Measurements from ENCODE around the gene CORO2B. TPM values are rescaled to one million over a fixed set of nuclear protein-coding genes. Genes with fewer than 3 reads are reported as not detected.

CORO2B gene
- total and polyA plus RNA-seq, 8 donors, result 0.56 to 7.7 (median 1.7) TPM

DNA sequence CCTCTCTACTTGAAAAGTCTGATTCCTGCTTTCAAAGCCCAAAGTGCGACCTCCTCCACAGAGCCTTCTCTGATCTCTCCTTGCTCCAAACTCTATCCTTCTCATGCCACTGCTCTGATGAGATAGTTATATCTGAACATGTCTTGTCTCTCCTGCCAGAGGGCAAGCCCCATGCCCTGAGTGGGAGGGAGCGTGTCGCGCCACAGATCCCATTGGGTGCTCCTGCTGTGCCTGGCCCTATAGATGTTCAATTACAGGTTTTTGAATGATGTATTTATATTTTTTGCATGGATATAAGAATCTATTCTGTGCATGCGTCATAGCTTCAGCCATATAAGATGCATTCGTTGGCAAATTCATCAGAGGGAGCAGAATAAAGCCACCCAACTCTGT lies 20.4 kb downstream of the CORO2B start:
- no peaks in the 10 kb centered on the region for H3K27me3 ChIP-seq
- H3K9me3 ChIP-seq, result no peaks in the 10 kb centered on the region
- DNase-seq (no peak), ATAC-seq (no peak), FAIRE-seq (no peak)
- 82 to 88% methylated on average over 6 of the region's 6 CpGs for WGBS, 2 donors
- no peak overlapping the region for H3K27ac ChIP-seq
- H3K4me1 ChIP-seq, result no peaks in the 10 kb centered on the region
- TF ChIP-seq, protein P1, sequence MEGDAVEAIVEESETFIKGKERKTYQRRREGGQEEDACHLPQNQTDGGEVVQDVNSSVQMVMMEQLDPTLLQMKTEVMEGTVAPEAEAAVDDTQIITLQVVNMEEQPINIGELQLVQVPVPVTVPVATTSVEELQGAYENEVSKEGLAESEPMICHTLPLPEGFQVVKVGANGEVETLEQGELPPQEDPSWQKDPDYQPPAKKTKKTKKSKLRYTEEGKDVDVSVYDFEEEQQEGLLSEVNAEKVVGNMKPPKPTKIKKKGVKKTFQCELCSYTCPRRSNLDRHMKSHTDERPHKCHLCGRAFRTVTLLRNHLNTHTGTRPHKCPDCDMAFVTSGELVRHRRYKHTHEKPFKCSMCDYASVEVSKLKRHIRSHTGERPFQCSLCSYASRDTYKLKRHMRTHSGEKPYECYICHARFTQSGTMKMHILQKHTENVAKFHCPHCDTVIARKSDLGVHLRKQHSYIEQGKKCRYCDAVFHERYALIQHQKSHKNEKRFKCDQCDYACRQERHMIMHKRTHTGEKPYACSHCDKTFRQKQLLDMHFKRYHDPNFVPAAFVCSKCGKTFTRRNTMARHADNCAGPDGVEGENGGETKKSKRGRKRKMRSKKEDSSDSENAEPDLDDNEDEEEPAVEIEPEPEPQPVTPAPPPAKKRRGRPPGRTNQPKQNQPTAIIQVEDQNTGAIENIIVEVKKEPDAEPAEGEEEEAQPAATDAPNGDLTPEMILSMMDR (IDR thresholded peaks at IDR 0.05), result no peak
- no peaks in the 10 kb centered on the region for H3K36me3 ChIP-seq
- H3K4me3 ChIP-seq, result no peak overlapping the region
- intact Hi-C loops (cut with DNase I), result no loop called here

DNA sequence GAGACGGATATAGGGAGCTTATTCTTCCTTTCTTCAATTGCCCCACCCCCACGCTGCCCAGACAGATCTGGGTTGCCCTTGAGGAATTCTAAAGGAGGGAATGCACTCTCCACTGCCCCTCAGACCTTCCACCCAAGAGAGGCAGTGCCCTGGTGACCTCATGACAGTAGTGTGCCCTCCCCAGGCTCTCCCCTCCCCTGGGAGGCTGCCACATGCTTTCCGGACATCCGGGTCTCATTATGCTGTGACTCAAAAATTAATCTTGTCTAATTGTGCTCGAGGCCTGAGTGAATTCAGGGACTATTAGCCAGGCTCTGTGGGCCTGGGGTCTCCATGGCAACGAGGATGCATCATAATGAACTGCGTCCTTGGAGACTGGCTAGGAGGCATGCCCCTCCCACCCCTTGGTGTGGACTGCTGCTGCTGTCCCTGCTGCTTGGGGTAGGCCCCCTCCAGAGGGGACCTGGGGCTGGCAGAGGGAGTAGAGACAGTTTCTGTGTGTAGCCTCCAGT lies 20.8 kb downstream of the CORO2B start:
- ATAC-seq (peak in 3 of 4 donors; percentile 24 to 49 (median 47)), FAIRE-seq (no peak), DNase-seq (no peak)
- no peaks in the 10 kb centered on the region for H3K9me3 ChIP-seq
- no peaks in the 10 kb centered on the region for H3K36me3 ChIP-seq
- H3K27ac ChIP-seq, result no peak overlapping the region
- H3K27me3 ChIP-seq, result no peaks in the 10 kb centered on the region
- H3K4me1 ChIP-seq, result no peaks in the 10 kb centered on the region
- intact Hi-C loops (cut with DNase I), result no loop called here
- TF ChIP-seq, protein P1 (IDR thresholded peaks at IDR 0.05), result no peak
- 47 to 58% methylated on average over 7 of the region's 7 CpGs for WGBS, 2 donors
- H3K4me3 ChIP-seq, result no peak overlapping the region

DNA sequence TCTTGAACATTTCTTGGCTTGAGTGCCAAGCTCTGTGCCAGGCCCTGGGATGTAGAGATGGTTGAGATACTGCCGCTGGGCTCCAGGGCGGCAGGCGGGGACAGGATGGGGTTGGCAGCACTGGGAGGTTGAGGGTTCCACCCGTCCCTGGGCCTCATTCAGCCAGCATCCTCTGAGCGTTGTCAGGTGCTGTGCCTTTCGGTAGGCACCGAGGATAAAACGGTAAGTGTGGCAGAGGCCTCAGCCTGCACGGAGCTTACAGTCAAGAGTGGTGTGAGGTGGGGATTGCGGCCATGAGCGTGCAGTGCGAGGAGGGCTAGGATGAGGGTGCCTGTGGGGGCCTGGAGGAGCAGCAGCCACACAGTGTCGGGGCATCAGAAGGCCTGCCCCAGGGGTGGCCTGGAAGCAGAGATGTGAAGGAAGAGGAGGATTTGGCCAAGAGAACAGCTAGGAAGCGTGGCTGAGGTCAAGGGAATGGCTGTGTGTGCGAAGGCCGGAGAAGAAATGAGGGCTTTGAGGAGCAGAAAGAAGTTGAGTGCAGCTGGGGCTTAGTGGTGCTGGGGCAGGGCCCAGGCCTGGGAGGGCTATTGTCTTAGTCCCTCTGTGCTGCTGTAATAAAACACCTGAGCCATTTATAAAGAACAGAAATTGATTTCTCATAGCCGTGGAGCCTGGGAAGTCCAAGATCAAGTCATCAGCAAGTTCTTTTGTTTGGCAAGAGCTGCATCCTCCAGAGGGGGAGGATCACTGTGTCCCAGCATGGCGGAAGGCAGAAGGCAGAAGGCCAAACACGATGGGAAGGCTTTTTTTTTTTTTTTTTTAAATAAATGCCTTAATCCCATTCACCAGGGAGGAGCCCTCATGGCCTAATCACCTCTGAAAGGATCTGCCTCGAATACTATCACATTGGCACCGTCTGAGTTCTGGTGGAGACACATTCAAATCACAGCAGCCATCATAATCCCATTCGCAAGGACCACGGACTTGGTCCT lies 22.7 kb downstream of the CORO2B start:
- no peak for ATAC-seq
- TF ChIP-seq, protein P1 (IDR thresholded peaks at IDR 0.05), result no peak
- Histone ChIP-seq H3K27me3 (no peaks in the 10 kb centered on the region), H3K4me1 (no peaks in the 10 kb centered on the region), H3K4me3 (no peak overlapping the region), H3K36me3 (no peaks in the 10 kb centered on the region), H3K9me3 (no peaks in the 10 kb centered on the region), H3K27ac (no peak overlapping the region)
- 79 to 83% methylated on average over 23 of the region's 23 CpGs for WGBS, 2 donors
- intact Hi-C loops (cut with DNase I), result no loop called here
- no peak for FAIRE-seq
- no peak for DNase-seq

DNA sequence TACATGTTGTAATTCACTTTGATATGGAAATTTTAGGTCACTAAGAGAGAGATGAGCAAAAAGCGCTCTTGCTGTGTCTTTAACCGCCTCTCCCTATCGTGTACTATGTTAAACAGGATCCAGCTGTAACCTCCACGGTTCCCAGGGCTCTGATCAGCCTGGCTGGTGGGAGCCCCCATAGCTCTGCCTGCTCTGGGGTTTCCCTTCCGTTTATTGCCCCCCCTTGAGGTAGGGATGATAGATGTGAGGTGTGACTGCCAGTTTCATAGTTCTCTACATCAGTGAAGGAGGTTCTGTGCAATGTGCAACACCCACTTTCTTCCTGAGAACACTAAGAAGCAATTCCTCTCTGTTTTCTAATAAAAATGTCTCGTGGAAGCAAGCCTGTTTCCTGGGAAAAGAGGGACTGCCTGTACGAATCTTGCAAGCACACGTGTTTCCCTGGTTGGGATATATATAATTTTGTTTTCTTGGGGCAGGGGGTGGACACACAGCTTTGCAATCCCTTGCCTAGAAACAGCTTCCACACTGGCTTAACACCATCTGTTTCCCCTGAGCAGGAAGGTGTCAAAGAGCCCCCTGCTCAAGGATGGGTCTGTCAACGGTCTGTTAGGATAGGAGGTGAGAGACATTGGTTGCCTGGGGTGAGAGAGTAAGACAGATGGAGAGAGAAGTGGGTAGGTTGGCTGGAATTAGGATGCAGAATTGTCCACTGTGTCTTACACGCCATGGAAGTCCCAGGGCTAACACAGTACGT lies 23.8 kb downstream of the CORO2B start:
- ATAC-seq (no peak), DNase-seq (no peak), FAIRE-seq (no peak)
- Histone ChIP-seq H3K27me3 (no peaks in the 10 kb centered on the region), H3K9me3 (no peaks in the 10 kb centered on the region), H3K4me1 (no peaks in the 10 kb centered on the region), H3K27ac (no peak overlapping the region), H3K4me3 (no peak overlapping the region), H3K36me3 (no peaks in the 10 kb centered on the region)
- TF ChIP-seq, protein P1 (IDR thresholded peaks at IDR 0.05), result no peak
- intact Hi-C loops (cut with DNase I), result no loop called here
- WGBS, 2 donors, result 64 to 70% methylated on average over 11 of the region's 11 CpGs

All from pancreas (tissue), 10 donors.